HUDEP-2 (cell line): ENCODE data around the gene CASP6.
A peak's percentile ranks its signal among the peaks of the same experiment; 100 is the strongest.
"Not testable (repeated sequence)": the region's sequence is repeated elsewhere in the genome, so short reads cannot be mapped to it uniquely, and the experiment has no call there.

Experiments used
- DNase-seq, 76 experiments: peaks; one replicate each; lab custom pipeline; 2025; ENCODE audit not compliant: unreplicated experiment in 76 of 76; lab: John Stamatoyannopoulos, UW

The CASP6 gene

DNA sequence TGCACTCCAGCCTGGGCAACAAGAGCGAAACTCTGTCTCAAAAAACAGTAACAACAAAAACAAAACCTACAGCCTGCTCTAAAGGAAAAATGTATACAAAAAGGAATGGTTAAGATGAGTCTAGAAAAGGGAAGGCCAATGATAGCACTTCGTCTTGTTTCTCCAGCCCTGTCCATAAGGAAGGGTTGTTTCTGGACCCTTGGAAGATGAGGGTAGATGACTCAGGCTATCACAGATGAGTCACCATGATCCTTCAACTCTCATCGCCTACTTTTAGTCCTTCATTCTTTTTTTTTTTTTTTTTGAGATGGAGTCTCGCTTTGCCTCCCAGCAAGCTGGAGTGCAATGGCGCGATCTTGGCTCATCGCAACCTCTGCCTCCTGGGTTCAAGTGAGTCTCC lies 17.8 kb upstream of the CASP6 start:
- DNase-seq = no peak

DNA sequence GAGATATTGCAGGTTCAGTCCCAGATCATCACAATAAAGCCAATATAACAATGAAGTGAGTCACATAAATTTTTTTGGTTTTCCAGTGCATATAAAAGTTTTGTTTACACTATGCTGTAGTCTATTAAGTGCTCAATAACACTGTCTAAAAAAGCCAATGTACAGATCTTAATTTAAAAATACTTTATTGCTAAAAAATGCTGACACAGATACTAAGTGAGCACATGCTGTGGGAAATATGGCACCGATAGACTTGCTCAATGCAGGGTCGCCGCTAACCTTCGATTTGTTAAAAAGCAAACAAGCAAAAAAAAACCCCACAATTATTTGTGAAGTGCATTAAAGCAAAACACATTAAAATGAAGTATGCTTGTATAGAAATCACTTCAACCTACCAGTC lies 16.4 kb upstream of the CASP6 start:
- no peak for DNase-seq

DNA sequence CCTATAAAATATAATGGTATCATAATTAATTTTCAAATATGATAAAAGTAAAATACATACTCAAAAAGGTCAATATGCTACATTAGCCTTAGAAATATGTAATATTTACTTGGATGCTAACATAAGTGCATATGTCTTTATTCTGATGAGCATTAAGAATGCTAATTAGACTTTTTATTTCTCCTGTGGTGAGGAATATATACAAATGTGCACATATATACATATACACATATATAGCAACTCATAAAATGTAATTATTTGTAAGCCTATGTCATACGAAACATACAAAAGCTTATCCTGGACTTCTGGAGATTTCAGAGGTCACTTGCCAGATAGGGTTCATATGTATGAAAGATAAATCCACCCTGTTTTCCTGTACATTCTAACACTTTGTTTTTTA lies 15.5 kb upstream of the CASP6 start:
- DNase-seq = no peak

DNA sequence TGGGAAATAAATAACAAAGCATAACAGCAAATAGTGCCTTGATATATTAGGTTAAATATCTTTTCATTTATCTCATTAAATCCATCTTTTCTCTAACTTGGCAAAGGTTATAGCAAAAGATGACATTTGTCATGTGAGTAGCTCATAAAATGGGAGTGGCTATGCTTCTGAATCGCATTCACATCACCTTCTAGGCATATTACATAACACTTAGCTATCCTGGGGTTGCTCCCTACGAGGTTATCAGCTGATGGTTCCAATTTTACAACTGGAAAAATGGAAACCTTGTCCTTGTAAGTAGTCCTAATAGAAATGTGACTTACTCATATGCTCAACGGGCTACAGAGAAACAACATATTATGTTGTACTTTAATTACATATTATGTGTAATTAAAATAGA lies 10.3 kb upstream of the CASP6 start:
- no peak for DNase-seq

DNA sequence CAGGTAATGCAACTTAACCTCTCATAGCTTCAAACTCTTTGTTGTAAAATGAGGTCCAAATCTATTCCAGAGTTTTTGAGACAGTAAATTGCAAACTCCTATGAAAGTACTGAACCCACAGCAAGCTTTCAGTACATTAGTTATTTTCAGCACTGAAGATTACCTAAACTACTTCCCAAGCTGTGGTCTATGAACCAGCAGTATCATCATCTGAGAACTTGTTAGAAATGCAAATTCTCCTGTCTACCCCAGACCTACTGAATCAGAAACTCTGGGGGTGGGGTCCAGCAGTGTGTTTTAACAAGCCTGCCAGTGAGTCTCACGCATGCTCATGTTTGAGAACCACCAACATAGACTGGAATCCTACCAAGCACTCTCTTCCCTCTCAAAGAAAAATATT lies 5.7 kb upstream of the CASP6 start:
- no peak for DNase-seq

DNA sequence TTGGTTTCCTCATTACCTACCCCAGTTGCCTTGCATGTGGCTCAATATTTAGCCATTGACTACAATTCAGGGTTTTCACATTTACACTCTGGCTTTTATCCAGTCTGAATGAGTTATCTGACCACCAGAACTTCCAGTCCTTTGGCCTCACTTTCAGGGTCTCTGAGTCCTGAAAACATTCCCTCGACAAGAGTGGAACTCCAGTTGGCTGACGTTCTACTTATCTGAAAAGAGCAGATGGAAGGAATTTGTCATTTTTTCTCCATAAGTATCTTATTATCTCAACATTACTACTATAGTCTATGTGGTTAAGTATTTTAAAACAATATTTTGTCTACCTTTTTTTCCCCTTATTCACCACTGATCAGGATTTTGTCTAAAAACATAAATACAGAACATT lies 5.2 kb upstream of the CASP6 start:
- no peak for DNase-seq

DNA sequence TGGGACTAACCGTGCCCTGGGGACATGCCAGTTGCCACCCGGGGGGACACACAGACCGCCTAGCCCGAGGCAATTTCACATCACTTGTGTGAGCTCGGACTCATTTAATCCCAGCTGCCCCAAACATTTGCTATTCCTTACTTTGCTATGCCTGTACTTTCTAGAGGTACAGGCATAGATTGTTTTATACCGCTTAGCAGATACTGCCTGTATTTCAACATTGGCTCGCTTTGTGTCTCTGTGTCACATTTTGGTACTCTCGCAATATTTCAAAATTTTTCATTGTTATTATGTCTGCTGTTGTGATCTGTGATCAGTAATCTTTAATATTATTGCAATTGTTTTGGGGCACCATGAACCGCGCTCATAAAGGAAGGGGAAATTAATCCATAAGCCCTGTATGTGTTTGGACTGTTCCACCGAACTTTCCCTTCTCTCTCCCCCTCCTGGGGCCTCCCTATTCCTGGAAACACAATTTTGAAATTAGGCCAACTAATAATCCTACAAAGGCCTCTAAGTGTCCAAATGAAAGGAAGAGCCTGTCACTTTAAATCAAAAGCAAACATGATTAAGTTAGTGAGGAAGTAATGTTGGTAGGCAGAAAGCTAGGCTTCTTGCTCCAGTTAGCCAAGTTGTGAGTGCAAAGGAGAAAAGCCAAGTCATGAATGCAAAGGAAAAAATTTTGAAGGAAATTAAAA lies 568 bp upstream of the CASP6 start:
- DNase-seq = peak in 1 of 76 experiments; percentile 19

DNA sequence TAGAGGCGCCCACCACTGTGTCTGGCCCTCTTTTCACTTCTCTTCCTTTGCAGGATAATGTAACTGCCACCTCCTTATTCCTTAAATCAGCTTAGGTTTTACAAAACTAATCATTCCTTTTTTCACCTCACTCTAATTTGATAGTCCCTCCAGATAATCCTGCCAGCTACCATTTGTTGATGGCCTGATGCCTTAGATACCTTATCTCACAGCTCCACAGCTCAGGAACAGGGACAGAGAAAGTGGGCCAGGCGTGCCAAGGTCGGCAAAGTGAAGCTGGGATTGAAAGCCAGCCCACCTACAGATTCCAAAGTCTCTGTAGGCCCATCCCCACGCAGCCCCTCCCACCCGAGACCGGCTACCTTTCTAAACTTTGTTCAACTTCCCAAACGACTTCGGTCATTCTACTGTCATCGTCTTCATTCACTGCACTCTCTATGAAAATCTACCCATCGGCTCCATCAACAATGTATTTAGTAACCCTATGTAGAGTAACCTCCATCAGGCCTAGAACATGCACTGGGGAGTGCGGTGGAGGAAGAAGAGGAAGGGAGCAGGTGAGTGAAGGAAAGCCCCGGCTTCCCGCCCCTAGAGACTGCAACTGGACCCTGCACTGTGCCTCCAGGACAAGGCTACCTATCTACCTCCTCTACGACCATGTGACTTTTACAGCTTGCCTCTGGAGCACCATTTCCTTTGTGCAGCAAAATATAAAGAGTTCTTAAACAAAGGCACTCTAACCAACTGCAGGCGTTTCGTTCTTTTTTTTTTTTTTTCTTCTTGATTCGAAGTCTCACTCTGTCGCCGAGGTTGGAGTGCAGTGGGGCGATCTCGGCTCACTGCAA lies 1.5 kb downstream of the CASP6 start:
- DNase-seq = peak in 24 of 76 experiments; percentile 1 to 37 (median 7)

DNA sequence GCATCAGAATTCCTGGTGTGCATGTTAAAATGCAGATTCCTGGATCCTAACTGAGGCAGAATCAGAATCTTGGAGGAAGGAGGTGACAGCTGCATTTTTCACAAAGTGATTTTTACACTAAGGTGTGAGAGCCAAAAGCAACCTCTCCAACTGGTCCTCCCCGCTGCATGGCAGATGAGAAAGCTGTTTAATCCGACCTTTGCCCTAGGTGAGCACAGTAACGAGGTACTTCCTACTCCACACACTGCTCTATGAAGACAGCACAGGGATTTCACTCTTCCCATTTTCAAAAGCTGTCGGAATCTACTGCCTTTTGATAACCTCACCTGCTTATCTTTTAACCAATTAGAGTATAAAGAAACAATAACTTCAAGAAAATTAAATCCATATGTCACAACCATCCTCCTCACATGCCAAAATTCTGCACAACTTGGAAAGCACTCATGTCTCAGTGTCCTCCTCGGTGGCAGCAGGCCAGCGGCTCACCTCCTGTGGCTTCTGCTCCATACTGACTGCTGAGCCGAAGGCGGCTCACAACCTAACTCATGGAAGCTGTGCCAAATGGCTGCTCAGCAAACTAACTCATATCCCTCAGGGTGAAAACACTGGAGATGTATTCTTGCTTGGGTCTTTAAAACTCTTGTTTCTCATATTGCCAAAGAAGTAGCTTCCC lies 3.6 kb downstream of the CASP6 start:
- no peak for DNase-seq

DNA sequence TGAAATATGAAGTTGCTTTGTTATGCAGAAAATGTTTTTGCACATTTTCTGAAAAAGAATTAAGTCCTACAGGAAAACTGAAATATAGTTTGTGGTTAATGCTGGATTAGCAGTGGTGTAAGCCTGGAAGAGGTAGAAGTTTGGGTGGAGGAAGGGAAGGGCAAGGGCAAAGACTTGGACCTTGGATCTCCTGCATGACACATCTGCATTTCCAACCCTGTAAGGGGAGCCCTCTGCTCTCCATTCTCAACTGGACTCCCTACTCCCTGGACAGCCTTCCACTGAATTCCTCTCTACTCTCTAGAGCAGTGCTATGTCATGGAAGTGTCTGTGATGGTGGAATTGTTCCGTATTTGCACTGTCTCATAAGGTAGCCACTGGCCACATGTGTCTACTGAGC lies 4.6 kb downstream of the CASP6 start:
- no peak for DNase-seq

DNA sequence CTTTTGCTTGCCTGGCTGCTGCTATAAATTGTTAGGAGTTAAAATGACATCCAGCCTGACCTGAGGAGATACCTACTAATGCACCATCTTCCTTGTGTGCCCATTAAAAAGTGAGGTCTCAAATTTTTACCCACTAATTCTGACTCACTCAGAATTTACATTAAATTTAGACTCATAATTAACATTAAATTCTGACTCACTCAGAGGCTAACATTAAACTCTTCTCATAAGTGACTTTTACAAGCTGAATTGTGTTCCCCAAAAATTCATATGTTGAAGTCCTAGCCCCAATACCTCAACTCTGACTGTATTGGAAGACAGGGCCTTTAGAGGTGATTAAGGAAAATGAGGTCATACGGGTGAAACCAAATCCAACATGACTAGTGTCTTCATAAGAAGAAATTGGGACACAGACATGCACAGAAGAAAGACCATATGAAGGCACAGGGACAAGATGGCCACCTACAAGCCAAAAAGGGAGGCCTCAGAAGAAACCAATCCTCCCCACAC lies 11.8 kb downstream of the CASP6 start:
- no peak for DNase-seq

DNA sequence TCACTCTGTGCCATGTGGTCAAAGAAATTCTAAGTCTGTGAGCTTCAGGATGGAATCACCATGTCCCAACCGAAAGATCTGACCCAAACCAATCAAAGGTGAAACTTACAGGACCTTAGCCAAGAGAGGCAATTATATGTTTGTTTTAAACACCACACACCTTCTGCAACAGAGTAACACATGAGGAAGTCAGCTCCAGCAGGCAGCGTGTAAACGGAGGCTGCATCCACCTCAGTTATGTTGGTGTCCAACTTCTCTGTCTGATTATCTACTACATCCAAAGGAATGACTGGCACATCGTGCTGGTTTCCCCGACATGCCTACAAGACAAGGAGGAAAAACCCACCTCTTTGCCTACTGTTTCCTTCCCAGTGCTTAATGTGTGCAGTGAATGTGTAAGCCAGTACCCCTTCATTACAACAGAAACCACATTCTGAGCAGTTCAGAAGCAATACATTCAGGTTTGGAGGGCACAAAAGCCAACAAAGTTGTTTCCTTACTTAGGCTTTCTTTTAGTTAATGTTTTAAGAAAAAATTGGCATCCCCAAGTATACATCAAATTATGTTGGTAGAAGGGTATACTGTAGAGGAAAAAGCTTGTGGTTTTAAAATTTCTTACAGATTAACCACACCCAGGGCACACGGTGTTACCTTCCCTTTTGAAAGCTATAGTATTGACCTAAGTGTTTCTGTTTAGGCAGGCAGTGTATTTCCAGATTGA lies 12.4 kb downstream of the CASP6 start:
- DNase-seq = no peak

DNA sequence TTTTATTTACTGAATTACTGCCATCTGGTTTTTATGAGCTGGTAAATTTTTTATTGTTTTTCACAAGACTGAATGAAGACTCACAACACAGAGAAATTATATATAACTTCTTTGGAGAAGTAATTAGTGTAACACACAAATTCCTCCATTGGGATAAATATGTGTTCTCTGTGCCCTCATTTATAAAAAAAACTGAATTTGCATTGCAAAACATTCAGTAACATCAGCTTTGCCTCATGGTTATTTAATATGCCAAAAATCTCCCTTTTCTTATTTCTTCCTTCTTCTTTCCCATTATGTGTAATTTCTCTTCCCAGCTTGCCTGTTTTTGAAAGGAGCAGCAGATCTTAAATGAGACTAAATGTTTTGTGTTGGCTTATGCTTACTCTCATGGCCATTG lies 18.5 kb downstream of the CASP6 start:
- DNase-seq = no peak

DNA sequence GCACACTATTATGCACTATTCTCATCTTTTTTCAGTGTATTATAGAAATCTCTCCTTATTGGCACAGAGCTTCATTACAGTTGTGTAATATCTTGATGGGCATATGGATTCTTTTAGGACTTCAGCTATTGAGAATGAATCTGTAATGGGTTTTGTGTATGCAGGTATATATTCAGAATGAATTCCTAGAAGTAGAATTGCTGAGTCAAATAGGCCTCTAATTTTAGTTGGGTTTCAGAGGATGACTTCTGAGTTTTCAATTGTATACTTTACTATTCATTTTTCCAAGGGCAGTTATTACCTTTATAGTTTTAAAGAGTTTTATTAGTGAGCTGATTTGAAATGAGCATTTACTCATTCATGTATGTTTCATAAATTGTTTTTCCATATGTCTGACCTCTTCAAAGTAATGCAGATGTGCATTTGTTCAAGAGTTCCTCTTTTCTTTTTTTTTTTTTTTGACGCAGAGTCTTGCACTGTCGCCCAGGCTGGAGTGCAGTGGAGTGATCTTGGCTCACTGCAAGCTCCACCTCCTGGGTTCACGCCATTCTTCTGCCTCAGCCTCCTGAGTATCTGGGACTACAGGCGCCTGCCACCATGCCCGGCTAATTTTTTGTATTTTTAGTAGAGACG lies 19.5 kb downstream of the CASP6 start:
- no peak for DNase-seq

DNA sequence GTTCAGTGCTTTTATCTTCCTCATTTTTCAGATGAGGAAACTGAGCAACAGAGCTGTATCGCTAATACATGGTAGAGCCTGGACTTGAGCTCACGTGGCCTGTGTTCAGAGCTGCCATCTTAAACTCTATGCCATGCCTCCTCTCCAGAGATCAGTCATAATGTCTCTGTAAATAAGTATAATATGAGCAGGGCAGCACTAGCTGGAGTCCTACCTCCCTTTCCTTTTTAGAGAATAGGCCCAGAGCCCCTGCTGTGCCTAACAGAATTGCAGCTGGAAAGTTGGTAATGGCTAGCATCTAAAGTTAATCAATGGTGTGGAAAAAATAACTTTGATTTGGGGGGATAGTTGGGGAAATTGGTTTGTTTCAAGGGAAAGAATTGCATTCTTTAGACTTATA lies 20.4 kb downstream of the CASP6 start:
- no peak for DNase-seq

DNA sequence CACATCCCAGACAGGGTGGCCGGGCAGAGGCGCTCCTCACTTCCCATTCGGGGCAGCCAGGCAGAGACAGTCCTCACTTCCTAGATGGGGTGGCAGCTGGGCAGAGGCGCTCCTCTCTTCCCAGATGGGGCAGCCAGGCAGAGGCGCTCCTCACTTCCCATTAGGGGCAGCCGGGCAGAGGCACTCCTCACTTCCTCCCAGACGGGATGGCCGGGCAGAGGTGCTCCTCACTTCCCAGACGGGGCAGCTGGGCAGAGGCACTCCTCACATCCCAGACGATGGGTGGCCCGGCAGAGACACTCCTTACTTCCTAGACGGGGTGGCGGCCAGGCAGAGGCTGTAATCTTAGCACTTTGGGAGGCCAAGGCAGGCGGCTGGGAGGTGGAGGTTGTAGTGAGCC lies 24.3 kb downstream of the CASP6 start:
- not testable (repeated sequence) for DNase-seq

DNA sequence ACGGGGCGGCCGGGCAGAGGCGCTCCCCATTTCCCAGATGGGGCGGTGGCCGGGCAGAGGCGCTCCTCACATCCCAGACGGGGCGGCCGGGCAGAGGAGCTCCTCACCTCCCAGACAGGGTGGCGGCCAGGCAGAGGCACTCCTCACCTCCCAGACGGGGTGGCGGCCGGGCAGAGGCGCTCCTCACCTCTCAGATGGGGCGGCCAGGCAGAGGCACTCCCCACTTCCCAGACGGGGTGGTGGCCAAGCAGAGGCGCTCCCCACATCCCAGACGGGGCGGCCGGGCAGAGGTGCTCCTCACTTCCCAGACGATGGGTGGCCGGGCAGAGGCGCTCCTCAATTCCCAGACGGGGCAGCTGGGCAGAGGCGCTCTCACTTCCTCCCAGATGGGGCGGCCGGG lies 24.8 kb downstream of the CASP6 start:
- DNase-seq = not testable (repeated sequence)

DNA sequence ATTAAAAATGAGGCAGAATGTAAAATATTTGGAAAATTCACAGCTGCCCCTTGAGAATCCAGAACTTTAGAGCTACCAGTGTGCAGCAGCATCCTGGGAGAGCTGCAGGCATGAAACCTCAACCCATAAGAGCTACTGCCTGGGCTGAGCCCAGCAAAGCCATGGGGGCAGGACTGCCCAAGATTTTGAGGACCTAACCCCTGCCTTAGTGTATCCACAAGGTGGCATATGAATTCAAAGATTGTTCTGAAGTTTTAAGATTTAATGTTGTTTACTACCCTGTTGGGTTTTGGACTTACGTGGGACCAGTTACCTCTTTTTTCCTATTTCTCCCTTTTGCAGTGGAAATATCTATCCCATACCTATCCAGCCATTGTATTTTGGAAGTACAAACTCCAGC lies 26.4 kb downstream of the CASP6 start:
- peak in 1 of 76 experiments; percentile 7 for DNase-seq

DNA sequence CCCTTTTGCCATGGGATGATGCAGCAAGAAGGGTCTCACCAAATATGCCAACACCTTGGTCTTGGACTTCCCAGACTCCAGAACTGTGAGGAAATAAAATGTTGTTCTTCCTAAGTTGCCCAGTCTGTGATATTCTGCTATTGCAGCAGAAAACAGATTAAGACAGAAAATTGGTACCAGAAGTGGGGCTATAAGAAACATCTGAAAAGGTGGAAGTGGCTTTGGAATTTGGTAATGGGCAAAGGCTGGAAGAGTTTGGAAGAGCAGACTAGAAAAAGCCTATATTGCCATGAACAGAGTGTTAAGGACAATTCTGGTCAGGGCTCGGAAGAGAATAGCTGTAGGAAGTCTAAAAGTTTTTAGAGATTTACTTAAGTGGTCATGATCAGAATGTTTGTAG lies 27.4 kb downstream of the CASP6 start:
- DNase-seq = no peak

DNA sequence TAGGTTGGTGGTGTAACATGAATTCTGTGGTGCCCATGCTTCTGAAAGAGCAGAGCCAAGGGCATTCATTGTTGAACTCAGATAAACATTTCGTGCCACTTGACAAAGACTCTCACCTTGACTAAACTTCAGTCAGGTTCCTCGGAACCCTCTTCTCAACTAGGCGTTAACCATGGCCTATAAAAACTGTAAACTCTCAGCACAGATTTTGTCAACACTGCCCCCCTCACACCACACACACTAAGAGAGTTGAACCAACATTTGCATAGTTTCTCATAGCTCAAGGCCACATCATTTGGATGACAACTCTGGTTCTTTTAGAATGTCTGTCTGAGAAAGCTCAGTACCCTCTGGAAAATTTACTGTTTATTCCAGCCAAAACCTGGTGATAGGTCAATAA lies 28.1 kb downstream of the CASP6 start:
- DNase-seq = no peak
